ENCODE results near the gene VPS45. TPM values are rescaled to one million over a fixed set of nuclear protein-coding genes. Genes with fewer than 3 reads are reported as not detected.

VPS45 gene
- total and polyA plus RNA-seq, 2 of the 8 experiments (the other 6 are each of a cell fraction or from before 2014, with no cell fraction given), result 19.1 to 27.6 TPM

DNA sequence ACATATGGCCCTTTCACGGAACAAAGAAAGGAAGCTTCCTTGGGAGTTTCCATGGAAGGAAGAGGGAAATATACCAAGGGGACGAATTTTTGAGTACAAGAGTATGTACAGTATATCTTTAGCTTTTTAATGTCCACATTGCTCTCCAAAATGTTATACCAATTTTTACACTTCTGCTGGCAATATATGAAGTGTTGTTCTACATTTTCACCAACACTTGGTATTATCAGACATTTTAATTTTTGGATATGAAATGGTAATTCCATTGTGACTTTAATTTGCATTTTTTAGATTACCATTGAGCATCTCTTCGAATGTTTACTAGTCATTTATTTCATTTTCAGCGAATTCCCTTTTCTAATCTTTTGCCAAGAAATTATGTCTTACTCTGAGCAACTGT is 5.5 kb upstream of the VPS45 start:
- Histone ChIP-seq H4K20me1 (replicated peaks in 1 of 2; ENCODE audit: control insufficient read depth in 1 of 2, insufficient read depth in 2 of 2, low read length in 2 of 2) (no peaks in the 10 kb centered on the region), H2BK15ac (ENCODE audit: low read length) (no peak overlapping the region), H3K9ac (replicated peaks in 1 of 4; ENCODE audit: extremely low read depth in 1 of 4, low read depth in 3 of 4, low read length in 3 of 4) (no peak overlapping the region), H3K79me1 (ENCODE audit: low read depth, low read length) (no peaks in the 10 kb centered on the region), H3K9me3 (ENCODE audit: insufficient read depth in 2 of 2, low read depth in 1 of 2, low read length in 1 of 2) (no peaks in the 10 kb centered on the region), H2BK120ac (replicated peaks; ENCODE audit: low read depth, low read length) (no peak overlapping the region), H2AK5ac (ENCODE audit: low read depth, low read length) (no peak overlapping the region), H2BK12ac (ENCODE audit: low read depth, low read length) (no peak overlapping the region), H4K8ac (ENCODE audit: extremely low read depth, insufficient read depth, low read length) (no peak overlapping the region), H3K23me2 (ENCODE audit: low read depth, low read length) (no peaks in the 10 kb centered on the region), H3K56ac (replicated peaks; ENCODE audit: insufficient read length, low read depth, low read length) (no peak overlapping the region), H4K91ac (replicated peaks; ENCODE audit: insufficient read length, low read length) (no peak overlapping the region), H3K4me1 (replicated peaks in 1 of 4; ENCODE audit: control insufficient read depth in 3 of 4, insufficient read depth in 4 of 4, low read length in 3 of 4) (no peaks in the 10 kb centered on the region), H3K4me3 (ENCODE audit: extremely low read depth in 1 of 4, insufficient read depth in 2 of 4, low read depth in 3 of 4, low read length in 4 of 4) (no peak overlapping the region), H4K5ac (ENCODE audit: insufficient read length, low read depth, low read length) (no peak overlapping the region), H3K14ac (ENCODE audit: insufficient read length) (no peak overlapping the region), H3K4ac (replicated peaks; ENCODE audit: insufficient read length, low read depth, low read length) (no peak overlapping the region), H3K18ac (ENCODE audit: extremely low read depth, low read length) (no peak overlapping the region), H2BK5ac (ENCODE audit: low read depth, low read length) (no peak overlapping the region), H2BK20ac (ENCODE audit: low read length) (no peak overlapping the region), H2AFZ (ENCODE audit: low read length) (no peak overlapping the region), H3K36me3 (ENCODE audit: control insufficient read depth in 2 of 4, insufficient read depth in 4 of 4, low read length in 3 of 4) (no peaks in the 10 kb centered on the region), H3K27ac (ENCODE audit: low read depth, low read length) (no peak overlapping the region), H3K23ac (ENCODE audit: insufficient read length) (no peak overlapping the region), H3K27me3 (replicated peaks in 1 of 4; ENCODE audit: control insufficient read depth in 3 of 4, extremely low read depth in 1 of 4, insufficient read depth in 3 of 4, low read length in 3 of 4) (no peaks in the 10 kb centered on the region), H3K79me2 (ENCODE audit: control insufficient read depth in 1 of 2, insufficient read depth in 2 of 2, low read length in 2 of 2) (0 out of 4 replicates have a peak, but pooled peaks cover 0 to 7% of the 10 kb centered on the region in 2 experiments), H3K4me2 (ENCODE audit: insufficient read depth in 1 of 2, low read depth in 2 of 2, low read length in 2 of 2) (no peak overlapping the region)
- 90% methylated on average over 4 of the region's 4 CpGs; no CpG with 5 or more reads in 1 of the 2 experiments for WGBS, 2 experiments (ENCODE audit: extremely low coverage in 1 of 2, insufficient coverage in 1 of 2, insufficient read length in 1 of 2, insufficient replicate concordance in 2 of 2, low coverage in 1 of 2, low lambda C conversion rate in 2 of 2, missing lambda C conversion rate in 1 of 2)
- no peak for TF ChIP-seq RFX5 (IDR thresholded peaks at IDR 0.05; ENCODE audit: borderline replicate concordance, low read depth, low read length)
- POLR2A ChIA-PET (ENCODE audit: partially characterized antibody), result interaction anchor here (1.0 to 1.1 kb wide), 2 partner anchors 156 to 176 kb away, joined by 3 to 4 read pairs; a partner anchor contains a TSS
- CTCF ChIA-PET (ENCODE audit: partially characterized antibody), result interaction anchor here (0.7 kb wide), 1 partner anchor 151 kb away, joined by 3 read pairs; no protein-coding TSS in a partner anchor
- no peak for DNase-seq (ENCODE audit: low read depth in 1 of 2, low spot score in 2 of 2)
- FAIRE-seq, result no peak

Measured in H1 (cell line).